Measurements from ENCODE around the gene CNTN1. TPM values are rescaled to one million over a fixed set of nuclear protein-coding genes. Genes with fewer than 3 reads are reported as not detected.

Gene CNTN1
- total RNA-seq, 2 experiments from 2014 or later: not detected

- no peak overlapping the region for H3K27ac Mint-ChIP-seq
- H3K4me3 Mint-ChIP-seq: no peak overlapping the region
- peaks cover 2% of the 10 kb centered on the region for H3K9me3 Mint-ChIP-seq
- H3K36me3 Mint-ChIP-seq: no peaks in the 10 kb centered on the region
- no peaks in the 10 kb centered on the region for H3K27me3 Mint-ChIP-seq
- POLR2A ChIA-PET: no interaction called here
- intact Hi-C loops (cut with micrococcal nuclease): no loop called here
- CTCF ChIA-PET: no interaction called here
- no peaks in the 10 kb centered on the region for H3K4me1 Mint-ChIP-seq (ENCODE audit: low read depth)
- no peak for DNase-seq
Observed at GRCh38 chr12:40749863-40750262, 57.6 kb downstream of the CNTN1 start.

- no peak overlapping the region for H3K4me3 Mint-ChIP-seq
- H3K36me3 Mint-ChIP-seq: no peaks in the 10 kb centered on the region
- no peaks in the 10 kb centered on the region for H3K4me1 Mint-ChIP-seq (ENCODE audit: low read depth)
- intact Hi-C loops (cut with micrococcal nuclease): no loop called here
- DNase-seq: no peak
- ChIA-PET CTCF (no interaction called here), POLR2A (no interaction called here)
- no peaks in the 10 kb centered on the region for H3K27me3 Mint-ChIP-seq
- H3K9me3 Mint-ChIP-seq: peaks cover 2% of the 10 kb centered on the region
- no peak overlapping the region for H3K27ac Mint-ChIP-seq
Observed at GRCh38 chr12:40752011-40752410, 59.8 kb downstream of the CNTN1 start.

- Mint-ChIP-seq H3K36me3 (no peaks in the 10 kb centered on the region), H3K27me3 (no peaks in the 10 kb centered on the region), H3K27ac (no peak overlapping the region), H3K4me1 (ENCODE audit: low read depth) (no peaks in the 10 kb centered on the region), H3K4me3 (no peak overlapping the region), H3K9me3 (no peaks in the 10 kb centered on the region)
- POLR2A ChIA-PET: no interaction called here
- no peak for DNase-seq
- CTCF ChIA-PET: no interaction called here
- intact Hi-C loops (cut with micrococcal nuclease): no loop called here
Observed at GRCh38 chr12:40760821-40761220, 68.6 kb downstream of the CNTN1 start.

- Mint-ChIP-seq H3K27ac (no peak overlapping the region), H3K36me3 (no peaks in the 10 kb centered on the region), H3K9me3 (no peaks in the 10 kb centered on the region), H3K27me3 (no peaks in the 10 kb centered on the region), H3K4me1 (ENCODE audit: low read depth) (no peaks in the 10 kb centered on the region), H3K4me3 (no peak overlapping the region)
- POLR2A ChIA-PET: no interaction called here
- intact Hi-C loops (cut with micrococcal nuclease): no loop called here
- CTCF ChIA-PET: no interaction called here
- no peak for DNase-seq
Observed at GRCh38 chr12:40762072-40762471, 69.8 kb downstream of the CNTN1 start.

- Mint-ChIP-seq H3K4me3 (no peak overlapping the region), H3K36me3 (no peaks in the 10 kb centered on the region), H3K9me3 (no peaks in the 10 kb centered on the region), H3K4me1 (ENCODE audit: low read depth) (no peaks in the 10 kb centered on the region), H3K27me3 (no peaks in the 10 kb centered on the region), H3K27ac (no peak overlapping the region)
- intact Hi-C loops (cut with micrococcal nuclease): no loop called here
- DNase-seq: no peak
- ChIA-PET CTCF (no interaction called here), POLR2A (no interaction called here)
Observed at GRCh38 chr12:40768125-40768864, 76.1 kb downstream of the CNTN1 start.

- no peaks in the 10 kb centered on the region for H3K36me3 Mint-ChIP-seq
- no peak overlapping the region for H3K4me3 Mint-ChIP-seq
- ChIA-PET POLR2A (no interaction called here), CTCF (no interaction called here)
- H3K27ac Mint-ChIP-seq: no peak overlapping the region
- intact Hi-C loops (cut with micrococcal nuclease): no loop called here
- H3K27me3 Mint-ChIP-seq: no peaks in the 10 kb centered on the region
- H3K4me1 Mint-ChIP-seq (ENCODE audit: low read depth): no peaks in the 10 kb centered on the region
- no peak for DNase-seq
- H3K9me3 Mint-ChIP-seq: no peaks in the 10 kb centered on the region
Observed at GRCh38 chr12:40769846-40770245, 77.6 kb downstream of the CNTN1 start.

GRCh38 chr12:40770781-40771180, 78.5 kb downstream of the CNTN1 start:
- POLR2A ChIA-PET: no interaction called here
- intact Hi-C loops (cut with micrococcal nuclease): no loop called here
- H3K27ac Mint-ChIP-seq: no peak overlapping the region

GRCh38 chr12:40775661-40776060, 83.4 kb downstream of the CNTN1 start:
- Mint-ChIP-seq H3K27ac (no peak overlapping the region), H3K27me3 (no peaks in the 10 kb centered on the region), H3K4me1 (ENCODE audit: low read depth) (no peaks in the 10 kb centered on the region), H3K4me3 (no peak overlapping the region), H3K36me3 (no peaks in the 10 kb centered on the region), H3K9me3 (no peaks in the 10 kb centered on the region)
- DNase-seq: no peak
- POLR2A ChIA-PET: no interaction called here
- intact Hi-C loops (cut with micrococcal nuclease): no loop called here
- CTCF ChIA-PET: interaction anchor here (0.6 kb wide), 1 partner anchor 535 kb away, joined by 3 read pairs; no protein-coding TSS in a partner anchor

More at GRCh38 chr12:40770781-40771180, 78.5 kb downstream of the CNTN1 start:
- no peaks in the 10 kb centered on the region for H3K9me3 Mint-ChIP-seq
- H3K36me3 Mint-ChIP-seq: no peaks in the 10 kb centered on the region
- H3K4me1 Mint-ChIP-seq (ENCODE audit: low read depth): no peaks in the 10 kb centered on the region
- no peak for DNase-seq
- CTCF ChIA-PET: no interaction called here
- no peak overlapping the region for H3K4me3 Mint-ChIP-seq
- no peaks in the 10 kb centered on the region for H3K27me3 Mint-ChIP-seq

- no peak for DNase-seq
- no peaks in the 10 kb centered on the region for H3K4me1 Mint-ChIP-seq (ENCODE audit: low read depth)
- H3K36me3 Mint-ChIP-seq: no peaks in the 10 kb centered on the region
- H3K27ac Mint-ChIP-seq: no peak overlapping the region
- ChIA-PET CTCF (no interaction called here), POLR2A (no interaction called here)
- intact Hi-C loops (cut with micrococcal nuclease): no loop called here
- H3K27me3 Mint-ChIP-seq: no peaks in the 10 kb centered on the region
- H3K4me3 Mint-ChIP-seq: no peak overlapping the region
- peaks cover 8% of the 10 kb centered on the region for H3K9me3 Mint-ChIP-seq
Observed at GRCh38 chr12:40784102-40784501, 91.9 kb downstream of the CNTN1 start.

- Mint-ChIP-seq H3K4me3 (no peak overlapping the region), H3K27ac (no peak overlapping the region), H3K4me1 (ENCODE audit: low read depth) (no peaks in the 10 kb centered on the region), H3K9me3 (peaks cover 8% of the 10 kb centered on the region), H3K36me3 (no peaks in the 10 kb centered on the region), H3K27me3 (no peaks in the 10 kb centered on the region)
- intact Hi-C loops (cut with micrococcal nuclease): no loop called here
- ChIA-PET POLR2A (no interaction called here), CTCF (no interaction called here)
- DNase-seq: no peak
Observed at GRCh38 chr12:40788276-40788675, 96.0 kb downstream of the CNTN1 start.

GRCh38 chr12:40792792-40793386, 100.7 kb downstream of the CNTN1 start:
- no peaks in the 10 kb centered on the region for H3K4me1 Mint-ChIP-seq (ENCODE audit: low read depth)
- POLR2A ChIA-PET: no interaction called here
- CTCF ChIA-PET: no interaction called here
- intact Hi-C loops (cut with micrococcal nuclease): no loop called here
- H3K4me3 Mint-ChIP-seq: no peak overlapping the region
- no peaks in the 10 kb centered on the region for H3K27me3 Mint-ChIP-seq
- H3K9me3 Mint-ChIP-seq: no peaks in the 10 kb centered on the region
- no peak for DNase-seq
- H3K36me3 Mint-ChIP-seq: no peaks in the 10 kb centered on the region
- no peak overlapping the region for H3K27ac Mint-ChIP-seq

- no peak overlapping the region for H3K27ac Mint-ChIP-seq
- ChIA-PET CTCF (no interaction called here), POLR2A (no interaction called here)
- DNase-seq: no peak
- H3K27me3 Mint-ChIP-seq: no peaks in the 10 kb centered on the region
- H3K4me1 Mint-ChIP-seq (ENCODE audit: low read depth): no peaks in the 10 kb centered on the region
- H3K9me3 Mint-ChIP-seq: no peaks in the 10 kb centered on the region
- no peak overlapping the region for H3K4me3 Mint-ChIP-seq
- intact Hi-C loops (cut with micrococcal nuclease): no loop called here
- H3K36me3 Mint-ChIP-seq: no peaks in the 10 kb centered on the region
Observed at GRCh38 chr12:40793471-40793870, 101.2 kb downstream of the CNTN1 start.

GRCh38 chr12:40794087-40794486, 101.8 kb downstream of the CNTN1 start:
- ChIA-PET CTCF (no interaction called here), POLR2A (no interaction called here)
- Mint-ChIP-seq H3K4me3 (no peak overlapping the region), H3K4me1 (ENCODE audit: low read depth) (no peaks in the 10 kb centered on the region), H3K9me3 (no peaks in the 10 kb centered on the region), H3K27ac (no peak overlapping the region), H3K27me3 (no peaks in the 10 kb centered on the region), H3K36me3 (no peaks in the 10 kb centered on the region)
- intact Hi-C loops (cut with micrococcal nuclease): no loop called here
- no peak for DNase-seq

All from activated CD4-positive, alpha-beta memory T cell treated with anti-CD3 and anti-CD28 coated beads for 36 hours (primary cell).